Measurements from ENCODE around the gene ANGPTL2. TPM values are rescaled to one million over a fixed set of nuclear protein-coding genes. Genes with fewer than 3 reads are reported as not detected.

Gene ANGPTL2
- total RNA-seq, 1 donor from 2014 or later: 39.7 TPM

DNA sequence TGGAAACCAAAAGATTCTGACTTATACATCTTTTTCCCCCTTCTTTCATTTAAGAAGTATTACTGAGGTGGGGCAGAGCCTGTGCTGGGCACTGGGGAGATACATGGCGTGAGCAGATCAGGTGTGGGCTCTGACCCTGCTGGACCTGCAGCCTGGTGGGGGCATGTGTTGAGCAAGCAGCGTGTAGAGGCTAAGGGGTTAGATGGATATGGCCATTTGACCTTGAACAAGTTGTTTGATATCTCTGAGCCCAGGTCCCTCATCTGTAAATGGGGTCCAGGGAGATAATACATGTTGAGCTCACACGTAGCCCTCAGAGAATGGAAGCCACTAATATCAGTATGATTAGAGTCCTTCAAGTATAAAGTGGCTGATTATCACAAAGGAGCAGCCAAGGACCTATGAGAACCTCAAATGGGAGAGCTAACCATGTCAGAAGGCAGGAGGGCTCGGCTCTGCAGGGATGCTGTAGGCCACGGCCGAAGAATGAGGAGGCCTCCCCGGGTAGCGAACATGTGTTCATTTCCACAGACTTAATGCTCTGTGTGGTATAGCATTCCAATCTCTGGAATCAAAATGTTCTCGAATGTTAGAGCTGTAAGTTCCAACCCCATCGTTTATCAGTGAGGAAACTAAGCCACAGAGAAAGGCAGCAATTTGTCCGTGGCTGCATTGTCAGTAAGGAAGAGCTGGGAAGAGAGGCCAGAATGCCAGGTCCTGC is 15.4 kb upstream of the ANGPTL2 start:
- H3K9me3 Mint-ChIP-seq (ENCODE audit: low read depth): no peaks in the 10 kb centered on the region
- H3K4me1 Mint-ChIP-seq (ENCODE audit: low read depth): peaks cover 42% of the 10 kb centered on the region
- DNase-seq (ENCODE audit: low spot score): peak; percentile 48
- H3K27ac Mint-ChIP-seq (ENCODE audit: unreplicated experiment): no peak overlapping the region
- no peaks in the 10 kb centered on the region for H3K27me3 Mint-ChIP-seq (ENCODE audit: low read depth)
- TF ChIP-seq, protein P1, sequence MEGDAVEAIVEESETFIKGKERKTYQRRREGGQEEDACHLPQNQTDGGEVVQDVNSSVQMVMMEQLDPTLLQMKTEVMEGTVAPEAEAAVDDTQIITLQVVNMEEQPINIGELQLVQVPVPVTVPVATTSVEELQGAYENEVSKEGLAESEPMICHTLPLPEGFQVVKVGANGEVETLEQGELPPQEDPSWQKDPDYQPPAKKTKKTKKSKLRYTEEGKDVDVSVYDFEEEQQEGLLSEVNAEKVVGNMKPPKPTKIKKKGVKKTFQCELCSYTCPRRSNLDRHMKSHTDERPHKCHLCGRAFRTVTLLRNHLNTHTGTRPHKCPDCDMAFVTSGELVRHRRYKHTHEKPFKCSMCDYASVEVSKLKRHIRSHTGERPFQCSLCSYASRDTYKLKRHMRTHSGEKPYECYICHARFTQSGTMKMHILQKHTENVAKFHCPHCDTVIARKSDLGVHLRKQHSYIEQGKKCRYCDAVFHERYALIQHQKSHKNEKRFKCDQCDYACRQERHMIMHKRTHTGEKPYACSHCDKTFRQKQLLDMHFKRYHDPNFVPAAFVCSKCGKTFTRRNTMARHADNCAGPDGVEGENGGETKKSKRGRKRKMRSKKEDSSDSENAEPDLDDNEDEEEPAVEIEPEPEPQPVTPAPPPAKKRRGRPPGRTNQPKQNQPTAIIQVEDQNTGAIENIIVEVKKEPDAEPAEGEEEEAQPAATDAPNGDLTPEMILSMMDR (IDR thresholded peaks at IDR 0.05): no peak
- no peak overlapping the region for H3K4me3 Mint-ChIP-seq (ENCODE audit: unreplicated experiment)
- no peaks in the 10 kb centered on the region for H3K36me3 Mint-ChIP-seq (ENCODE audit: low read depth)

DNA sequence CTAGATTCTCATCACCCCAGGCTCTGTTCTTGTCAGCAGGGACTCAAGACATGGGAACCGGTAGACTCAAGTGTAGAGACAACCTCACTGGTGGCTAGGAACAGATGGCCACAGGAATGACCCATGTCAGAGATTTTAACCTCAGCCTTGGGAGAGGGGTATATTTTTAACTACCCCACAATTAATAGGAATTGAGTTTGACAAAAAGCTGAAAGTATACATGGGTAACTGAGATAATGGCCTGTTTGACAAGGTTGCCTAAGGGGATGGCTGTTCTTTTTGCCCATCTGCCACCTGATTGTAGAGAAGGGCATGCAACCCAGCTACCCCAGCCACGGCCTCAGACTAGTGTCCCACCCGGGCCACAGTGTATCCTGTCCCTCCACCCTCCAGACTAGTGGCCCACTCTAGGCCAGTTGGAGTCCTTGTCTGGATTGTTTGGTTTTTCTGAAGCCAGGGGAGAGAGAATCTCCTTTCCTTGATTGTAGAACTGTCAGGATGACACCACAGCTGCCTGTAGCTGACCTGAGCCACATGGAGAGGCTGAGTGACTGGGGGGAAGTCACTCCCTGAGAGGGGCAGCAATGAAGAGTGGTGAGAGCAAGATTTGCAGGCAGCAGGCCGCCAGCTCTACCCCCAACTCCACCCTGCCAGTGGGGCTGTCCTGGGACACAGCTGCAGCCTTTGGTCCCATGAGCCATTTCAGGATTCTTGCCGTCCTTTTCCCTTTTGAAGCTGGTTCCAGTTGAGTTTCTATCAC is 14.6 kb upstream of the ANGPTL2 start:
- Mint-ChIP-seq H3K27me3 (ENCODE audit: low read depth) (no peaks in the 10 kb centered on the region), H3K27ac (ENCODE audit: unreplicated experiment) (no peak overlapping the region), H3K4me3 (ENCODE audit: unreplicated experiment) (no peak overlapping the region), H3K4me1 (ENCODE audit: low read depth) (peaks cover 50% of the 10 kb centered on the region), H3K36me3 (ENCODE audit: low read depth) (no peaks in the 10 kb centered on the region), H3K9me3 (ENCODE audit: low read depth) (no peaks in the 10 kb centered on the region)
- DNase-seq (ENCODE audit: low spot score): peak; percentile 35
- TF ChIP-seq, protein P1 (IDR thresholded peaks at IDR 0.05): no peak

DNA sequence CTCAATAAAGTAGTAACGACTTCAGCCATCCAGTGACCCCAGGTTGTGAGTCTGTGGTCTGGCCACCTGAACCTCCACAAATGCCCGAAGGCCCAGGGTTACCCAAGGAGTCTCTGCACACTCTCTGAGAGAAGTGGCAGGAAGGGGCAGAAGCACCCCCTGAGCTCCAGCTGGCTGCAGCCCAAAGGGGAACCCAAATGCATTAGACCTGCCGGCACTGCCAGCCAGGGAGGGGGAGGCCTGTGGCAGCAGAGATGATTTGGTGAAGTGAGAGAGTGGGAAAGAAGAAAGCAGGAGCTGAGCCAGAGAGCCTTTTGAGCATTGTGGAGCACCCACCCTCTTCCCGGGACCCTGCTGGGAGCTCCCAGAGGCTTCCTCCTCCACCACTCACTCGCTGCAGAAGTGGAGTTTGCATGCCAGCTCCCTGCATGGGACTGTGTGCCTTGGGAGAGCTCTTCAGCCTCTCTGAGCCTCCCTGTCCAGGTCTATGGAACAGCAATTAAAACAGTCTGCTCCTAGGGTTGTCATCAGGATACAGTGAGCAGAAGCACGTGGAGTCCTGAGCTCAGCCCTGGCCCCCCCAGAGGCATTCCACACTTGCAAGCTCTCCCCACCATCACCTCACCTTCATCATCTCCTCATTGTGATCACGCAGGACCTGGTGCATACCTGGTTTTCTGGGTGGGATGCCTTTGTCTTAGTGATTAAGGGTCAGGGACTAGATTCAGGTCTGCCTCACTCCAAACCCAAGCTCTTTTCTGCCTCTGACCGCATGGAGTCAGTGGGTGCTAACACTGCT is 13.8 kb upstream of the ANGPTL2 start:
- H3K4me1 Mint-ChIP-seq (ENCODE audit: low read depth): peaks cover 55% of the 10 kb centered on the region
- TF ChIP-seq, protein P1 (IDR thresholded peaks at IDR 0.05): no peak
- H3K9me3 Mint-ChIP-seq (ENCODE audit: low read depth): no peaks in the 10 kb centered on the region
- no peak overlapping the region for H3K4me3 Mint-ChIP-seq (ENCODE audit: unreplicated experiment)
- H3K36me3 Mint-ChIP-seq (ENCODE audit: low read depth): no peaks in the 10 kb centered on the region
- no peaks in the 10 kb centered on the region for H3K27me3 Mint-ChIP-seq (ENCODE audit: low read depth)
- H3K27ac Mint-ChIP-seq (ENCODE audit: unreplicated experiment): peak overlapping the region; percentile 13
- peak; percentile 43 for DNase-seq (ENCODE audit: low spot score)

DNA sequence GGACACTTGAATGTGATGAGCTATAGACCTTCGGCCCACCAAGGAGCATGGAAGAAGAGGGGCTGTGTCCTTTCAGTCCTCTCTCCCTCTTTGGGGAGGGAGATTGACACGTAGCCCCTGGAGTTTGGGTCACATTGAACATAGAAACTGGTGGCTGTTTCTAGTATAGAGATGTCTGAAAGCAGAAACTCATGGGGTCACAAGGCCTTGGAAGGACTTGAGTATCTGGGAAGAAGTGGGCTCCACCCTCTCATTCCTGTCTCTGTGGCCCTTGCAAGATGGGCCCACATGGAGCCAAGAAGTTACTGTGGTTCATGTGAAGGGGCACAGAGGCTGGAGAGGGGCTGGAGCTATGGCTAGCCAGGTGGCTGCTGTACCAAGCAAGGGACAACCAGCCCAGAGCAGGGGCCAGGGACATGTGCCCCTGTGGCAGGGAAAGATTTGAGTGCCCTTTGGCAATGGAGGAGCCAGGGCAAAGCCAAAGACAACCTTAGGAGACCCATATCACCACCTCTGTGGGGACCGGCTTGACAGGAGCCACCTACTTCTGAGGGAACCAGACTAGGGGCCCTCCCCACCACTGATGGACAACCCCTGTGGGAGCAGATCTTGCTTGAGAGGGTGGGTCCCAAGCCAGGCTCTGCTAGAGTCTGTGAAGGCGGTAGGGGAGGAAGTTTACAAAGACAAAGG is 12.8 kb upstream of the ANGPTL2 start:
- peak; percentile 67 for DNase-seq (ENCODE audit: low spot score)
- TF ChIP-seq, protein P1 (IDR thresholded peaks at IDR 0.05): no peak
- H3K4me3 Mint-ChIP-seq (ENCODE audit: unreplicated experiment): no peak overlapping the region
- H3K27me3 Mint-ChIP-seq (ENCODE audit: low read depth): no peaks in the 10 kb centered on the region
- H3K4me1 Mint-ChIP-seq (ENCODE audit: low read depth): peaks cover 55% of the 10 kb centered on the region
- no peak overlapping the region for H3K27ac Mint-ChIP-seq (ENCODE audit: unreplicated experiment)
- no peaks in the 10 kb centered on the region for H3K9me3 Mint-ChIP-seq (ENCODE audit: low read depth)
- H3K36me3 Mint-ChIP-seq (ENCODE audit: low read depth): no peaks in the 10 kb centered on the region

Measured in chondrocyte (in vitro differentiated cells).